ENCODE data around the gene LEKR1. TPM values are rescaled to one million over a fixed set of nuclear protein-coding genes. Genes with fewer than 3 reads are reported as not detected.

LEKR1 gene
- total and polyA plus RNA-seq, 2 of the 13 experiments (the other 11 are each of a cell fraction or from before 2014, with no cell fraction given): 0.49 to 1.5 TPM

DNA sequence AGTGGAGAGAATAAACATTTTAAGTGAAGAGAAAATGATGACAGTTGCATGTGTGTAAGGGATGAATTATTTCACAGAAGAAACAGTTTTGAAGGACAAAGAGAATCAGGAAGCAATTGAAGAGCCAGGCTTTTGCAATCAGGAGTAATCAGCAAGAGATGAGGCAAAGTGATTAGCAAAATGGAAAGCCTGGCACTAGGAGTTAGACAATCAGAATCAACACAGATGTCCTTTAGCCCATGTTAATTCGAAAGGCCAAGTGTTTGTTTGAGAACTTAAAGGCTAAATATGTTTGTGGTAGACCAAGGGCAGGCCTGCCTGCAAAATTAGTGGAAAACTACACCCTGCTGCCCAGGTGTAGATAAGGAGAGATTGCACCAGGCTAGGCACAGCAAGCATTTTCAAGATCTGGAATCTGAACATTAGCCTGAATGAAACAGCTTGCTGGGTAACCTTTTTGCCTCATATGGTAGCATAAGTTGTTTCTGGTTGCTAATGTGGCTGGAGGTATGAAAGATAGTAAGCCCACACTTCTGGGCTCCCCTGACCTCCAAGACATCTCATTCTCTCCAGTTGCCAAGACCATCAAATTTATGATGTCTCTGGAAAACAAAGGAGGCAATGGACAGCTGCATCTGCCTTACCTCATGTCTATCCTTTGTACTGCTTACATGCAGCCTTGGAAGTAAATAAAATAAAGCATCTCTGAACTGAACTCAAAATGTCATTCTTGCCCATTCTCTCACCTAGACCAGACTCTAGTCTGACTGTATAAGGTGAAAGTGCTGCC, 22.0 kb upstream of the LEKR1 start:
- Histone ChIP-seq H3K4me1 (ENCODE audit: insufficient read depth, low read length) (no peaks in the 10 kb centered on the region), H3K27ac (ENCODE audit: extremely low read length, insufficient read depth, low read length) (no peak overlapping the region), H2AFZ (ENCODE audit: low read length) (no peak overlapping the region), H3K4me2 (ENCODE audit: low read depth, low read length) (no peak overlapping the region), H4K20me1 (ENCODE audit: insufficient read depth, low read length) (no peaks in the 10 kb centered on the region), H3K79me2 (ENCODE audit: insufficient read depth, low read length) (no peaks in the 10 kb centered on the region), H3K4me3 (replicated peaks in 1 of 3; ENCODE audit: insufficient read depth in 1 of 3, low read depth in 2 of 3, low read length in 3 of 3) (no peak overlapping the region), H3K36me3 (replicated peaks in 1 of 2; ENCODE audit: control insufficient read depth in 1 of 2, insufficient read depth in 2 of 2, low read length in 2 of 2) (no peaks in the 10 kb centered on the region), H3K9me3 (ENCODE audit: low read length) (peaks cover 17% of the 10 kb centered on the region), H3K27me3 (ENCODE audit: control insufficient read depth in 1 of 2, insufficient read depth in 2 of 2, low read length in 2 of 2) (no peaks in the 10 kb centered on the region), H3K9ac (ENCODE audit: insufficient read depth, low read depth, low read length) (no peak overlapping the region)
- CTCF ChIA-PET (ENCODE audit: low intra/inter-chr PET ratio, low total read pairs): no interaction called here
- ATAC-seq (no peak), DNase-seq (ENCODE audit: low spot score) (no peak), FAIRE-seq (no peak)
- intact Hi-C loops (cut with micrococcal nuclease; ENCODE audit: unreplicated experiment) (no loop called here), in situ Hi-C loops (cut with HindIII; ENCODE audit: extremely low pct_ligation_motif_present, low pct_unique_long_range_greater_than_20kb) (no loop called here)
- WGBS (ENCODE audit: low lambda C conversion rate): 0% methylated on average over 1 of the region's 1 CpG
- TF ChIP-seq PHF21A (CRISPR knock-in tag; IDR thresholded peaks at IDR 0.05) (no peak), ONECUT2 (CRISPR knock-in tag; IDR thresholded peaks at IDR 0.05) (no peak), ZNF547 (CRISPR knock-in tag; IDR thresholded peaks at IDR 0.05) (no peak), ZFP41 (CRISPR knock-in tag; IDR thresholded peaks at IDR 0.05; ENCODE audit: borderline replicate concordance) (no peak), TP53 (CRISPR knock-in tag; conservative IDR thresholded peaks at IDR 0.05) (no peak)
- BruUV-seq (replicated peaks): no TSS peak
- POLR2A ChIA-PET: no interaction called here

DNA sequence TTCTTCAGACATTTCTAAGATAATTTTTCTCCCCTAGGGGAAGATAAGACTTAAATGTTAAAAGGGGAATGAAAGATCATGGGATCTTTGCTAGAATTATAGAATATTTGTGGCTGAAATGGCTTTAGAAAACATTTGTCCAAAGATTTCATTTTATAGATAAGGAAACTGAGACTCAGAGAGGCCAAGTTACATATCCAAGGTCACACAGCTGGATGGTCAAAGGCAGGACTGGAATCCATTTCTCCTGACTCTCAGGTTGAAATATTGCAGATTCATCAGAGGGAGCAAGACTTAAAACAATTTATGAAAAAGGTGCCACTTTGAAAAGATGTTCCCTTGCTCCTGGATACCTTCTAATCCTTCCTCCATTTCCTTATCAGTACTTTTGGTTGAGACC, 19.5 kb upstream of the LEKR1 start:
- ChIA-PET POLR2A (no interaction called here), CTCF (ENCODE audit: low intra/inter-chr PET ratio, low total read pairs) (no interaction called here)
- FAIRE-seq (no peak), ATAC-seq (no peak), DNase-seq (ENCODE audit: low spot score) (no peak)
- peaks cover 8% of the 10 kb centered on the region for H3K4me1 ChIP-seq (ENCODE audit: insufficient read depth, low read length)
- no peak overlapping the region for H3K4me3 ChIP-seq (replicated peaks in 1 of 3; ENCODE audit: insufficient read depth in 1 of 3, low read depth in 2 of 3, low read length in 3 of 3)
- H2AFZ ChIP-seq (ENCODE audit: low read length): no peak overlapping the region
- no peaks in the 10 kb centered on the region for H3K36me3 ChIP-seq (replicated peaks in 1 of 2; ENCODE audit: control insufficient read depth in 1 of 2, insufficient read depth in 2 of 2, low read length in 2 of 2)
- H3K9me3 ChIP-seq (ENCODE audit: low read length): no peaks in the 10 kb centered on the region
- H3K27me3 ChIP-seq (ENCODE audit: control insufficient read depth in 1 of 2, insufficient read depth in 2 of 2, low read length in 2 of 2): no peaks in the 10 kb centered on the region
- no peak overlapping the region for H3K27ac ChIP-seq (ENCODE audit: extremely low read length, insufficient read depth, low read length)
- in situ Hi-C loops (cut with HindIII; ENCODE audit: extremely low pct_ligation_motif_present, low pct_unique_long_range_greater_than_20kb): no loop called here
- H3K79me2 ChIP-seq (ENCODE audit: insufficient read depth, low read length): no peaks in the 10 kb centered on the region
- H4K20me1 ChIP-seq (ENCODE audit: insufficient read depth, low read length): no peaks in the 10 kb centered on the region
- TF ChIP-seq ZNF18 (CRISPR knock-in tag; IDR thresholded peaks at IDR 0.05; ENCODE audit: insufficient replicate concordance) (no peak), POGZ (CRISPR knock-in tag; IDR thresholded peaks at IDR 0.05) (no peak), SIN3A (IDR thresholded peaks at IDR 0.05; ENCODE audit: borderline replicate concordance, low read depth, low read length) (no peak), ZNF569 (CRISPR knock-in tag; IDR thresholded peaks at IDR 0.05; ENCODE audit: borderline replicate concordance) (no peak), ELF1 (CRISPR knock-in tag; IDR thresholded peaks at IDR 0.05) (no peak), KLF12 (CRISPR knock-in tag; IDR thresholded peaks at IDR 0.05; ENCODE audit: borderline replicate concordance) (no peak), MBD4 (IDR thresholded peaks at IDR 0.05; ENCODE audit: borderline replicate concordance, low read length) (no peak), SUZ12 (IDR thresholded peaks at IDR 0.05; ENCODE audit: low read depth, low read length) (no peak), REST (IDR thresholded peaks at IDR 0.05; ENCODE audit: borderline replicate concordance in 1 of 2, low read depth in 1 of 2, low read length in 2 of 2) (no peak)
- H3K9ac ChIP-seq (ENCODE audit: insufficient read depth, low read depth, low read length): no peak overlapping the region
- intact Hi-C loops (cut with micrococcal nuclease; ENCODE audit: unreplicated experiment): no loop called here
- no TSS peak for BruUV-seq (replicated peaks)
- no peak overlapping the region for H3K4me2 ChIP-seq (ENCODE audit: low read depth, low read length)
